ENCODE measurements around the gene TADA2B.

Gene TADA2B

GRCh38 chr4:7041801-7042502, 1.2 kb upstream of the TADA2B start:
- DNase-seq = no peak

GRCh38 chr4:7042503-7043283, 479 bp upstream of the TADA2B start:
- DNase-seq = peak; percentile 98

- no peak for DNase-seq
These were observed 1.2 kb downstream of the TADA2B start for GRCh38 chr4:7044137-7044930.

- DNase-seq = no peak
These were observed 2.4 kb downstream of the TADA2B start for GRCh38 chr4:7045553-7045952.

GRCh38 chr4:7045961-7046921, 3.1 kb downstream of the TADA2B start:
- DNase-seq = no peak

GRCh38 chr4:7046971-7047370, 3.8 kb downstream of the TADA2B start:
- no peak for DNase-seq

GRCh38 chr4:7048642-7049041, 5.5 kb downstream of the TADA2B start:
- no peak for DNase-seq

- DNase-seq = no peak
These were observed 6.1 kb downstream of the TADA2B start for GRCh38 chr4:7049295-7049694.

- DNase-seq = no peak
These were observed 6.6 kb downstream of the TADA2B start for GRCh38 chr4:7049739-7050138.

- DNase-seq = no peak
These were observed 7.4 kb downstream of the TADA2B start for GRCh38 chr4:7050481-7051143.

GRCh38 chr4:7051144-7051495, 7.9 kb downstream of the TADA2B start:
- no peak for DNase-seq

- no peak for DNase-seq
These were observed 8.7 kb downstream of the TADA2B start for GRCh38 chr4:7051905-7052304.

- no peak for DNase-seq
These were observed 9.1 kb downstream of the TADA2B start for GRCh38 chr4:7052313-7052712.

- no peak for DNase-seq
These were observed 9.9 kb downstream of the TADA2B start for GRCh38 chr4:7052923-7053715.

- no peak for DNase-seq
These were observed 11.1 kb downstream of the TADA2B start for GRCh38 chr4:7054106-7054880.

- DNase-seq = peak; percentile 44
These were observed 12.2 kb downstream of the TADA2B start for GRCh38 chr4:7055111-7055989.

GRCh38 chr4:7055990-7056325, 12.8 kb downstream of the TADA2B start:
- DNase-seq = no peak

GRCh38 chr4:7058792-7059191, 15.6 kb downstream of the TADA2B start:
- no peak for DNase-seq

GRCh38 chr4:7059662-7060061, 16.5 kb downstream of the TADA2B start:
- no peak for DNase-seq

All from fibroblast of skin of right quadriceps (primary cell).